ENCODE measurements around the gene RAB3GAP2.

RAB3GAP2 gene

DNA sequence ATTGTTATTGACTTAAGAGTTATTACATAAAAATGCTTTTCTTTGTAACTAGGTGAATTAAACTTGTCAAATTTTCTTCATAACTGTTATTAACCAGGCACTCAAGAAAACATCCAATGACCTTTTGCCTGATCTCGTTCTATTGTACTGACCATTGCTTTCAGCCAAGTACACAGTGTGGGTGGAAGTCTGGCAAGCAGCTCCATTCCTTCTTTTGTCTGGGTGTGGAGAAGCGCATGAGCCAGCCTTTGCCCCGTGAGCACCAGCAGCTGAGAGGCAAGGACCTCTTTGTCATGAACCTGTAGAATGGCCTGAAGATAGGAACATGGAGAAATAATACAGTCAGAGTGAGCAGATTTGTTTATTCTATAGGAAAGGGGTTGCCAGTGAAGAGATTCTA, 120.8 kb downstream of the RAB3GAP2 start:
- in situ Hi-C loops (cut with MboI; ENCODE audit: low sequenced_read_pairs, unreplicated experiment): no loop called here
- TF ChIP-seq CTCF (IDR thresholded peaks at IDR 0.05; ENCODE audit: borderline replicate concordance, control extremely low read depth, extremely low read depth, insufficient read depth, missing control alignments): no peak
- no peak for DNase-seq (ENCODE audit: low spot score)

GRCh38 chr1:220149742-220150141, 122.5 kb downstream of the RAB3GAP2 start:
- TF ChIP-seq CTCF (IDR thresholded peaks at IDR 0.05; ENCODE audit: borderline replicate concordance, control extremely low read depth, extremely low read depth, insufficient read depth, missing control alignments): no peak
- in situ Hi-C loops (cut with MboI; ENCODE audit: low sequenced_read_pairs, unreplicated experiment): no loop called here
- DNase-seq (ENCODE audit: low spot score): no peak

GRCh38 chr1:220144051-220144450, 128.2 kb downstream of the RAB3GAP2 start:
- no peak for DNase-seq (ENCODE audit: low spot score)
- TF ChIP-seq CTCF (IDR thresholded peaks at IDR 0.05; ENCODE audit: borderline replicate concordance, control extremely low read depth, extremely low read depth, insufficient read depth, missing control alignments): no peak
- in situ Hi-C loops (cut with MboI; ENCODE audit: low sequenced_read_pairs, unreplicated experiment): no loop called here

DNA sequence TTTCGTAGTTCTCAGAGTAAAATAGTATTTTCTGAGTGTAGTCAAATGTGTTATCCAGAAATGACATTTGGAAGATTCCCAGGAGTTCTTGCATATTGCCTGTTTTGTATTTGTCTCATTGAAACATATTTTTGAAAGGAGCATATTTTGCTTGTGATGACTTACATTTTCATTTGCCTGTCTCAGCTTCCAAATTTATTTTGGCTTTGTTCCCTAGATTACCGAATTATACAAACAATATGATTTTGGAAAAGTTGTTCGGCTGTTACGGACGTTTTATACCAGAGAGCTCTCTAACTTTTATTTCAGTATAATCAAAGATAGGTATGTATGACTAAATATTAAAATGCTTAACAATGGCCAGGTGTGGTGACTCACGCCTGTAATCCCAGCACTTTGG, 132.3 kb downstream of the RAB3GAP2 start:
- DNase-seq (ENCODE audit: low spot score): no peak
- in situ Hi-C loops (cut with MboI; ENCODE audit: low sequenced_read_pairs, unreplicated experiment): no loop called here
- TF ChIP-seq CTCF (IDR thresholded peaks at IDR 0.05; ENCODE audit: borderline replicate concordance, control extremely low read depth, extremely low read depth, insufficient read depth, missing control alignments): no peak

- TF ChIP-seq CTCF (IDR thresholded peaks at IDR 0.05; ENCODE audit: borderline replicate concordance, control extremely low read depth, extremely low read depth, insufficient read depth, missing control alignments): no peak
- DNase-seq (ENCODE audit: low spot score): no peak
- in situ Hi-C loops (cut with MboI; ENCODE audit: low sequenced_read_pairs, unreplicated experiment): no loop called here
Observed at GRCh38 chr1:220137019-220137786, 135.1 kb downstream of the RAB3GAP2 start.

- in situ Hi-C loops (cut with MboI; ENCODE audit: low sequenced_read_pairs, unreplicated experiment): no loop called here
- DNase-seq (ENCODE audit: low spot score): no peak
- no peak for TF ChIP-seq CTCF (IDR thresholded peaks at IDR 0.05; ENCODE audit: borderline replicate concordance, control extremely low read depth, extremely low read depth, insufficient read depth, missing control alignments)
Observed at GRCh38 chr1:220135755-220136154, 136.5 kb downstream of the RAB3GAP2 start.
